HG02642 (cell line): Measurements from ENCODE around the gene CFAP20DC.
"Not testable (repeated sequence)": the region's sequence is repeated elsewhere in the genome, so short reads cannot be mapped to it uniquely, and the experiment has no call there.

Source experiments
- ATAC-seq: cut with Tn5 transposase; IDR thresholded peaks from one replicate; pipeline ENCODE4 v1.9.1; 2021; ENCODE audit warnings: mild to moderate bottlenecking; ENCODE audit not compliant: unreplicated experiment, poor library complexity

CFAP20DC gene

DNA sequence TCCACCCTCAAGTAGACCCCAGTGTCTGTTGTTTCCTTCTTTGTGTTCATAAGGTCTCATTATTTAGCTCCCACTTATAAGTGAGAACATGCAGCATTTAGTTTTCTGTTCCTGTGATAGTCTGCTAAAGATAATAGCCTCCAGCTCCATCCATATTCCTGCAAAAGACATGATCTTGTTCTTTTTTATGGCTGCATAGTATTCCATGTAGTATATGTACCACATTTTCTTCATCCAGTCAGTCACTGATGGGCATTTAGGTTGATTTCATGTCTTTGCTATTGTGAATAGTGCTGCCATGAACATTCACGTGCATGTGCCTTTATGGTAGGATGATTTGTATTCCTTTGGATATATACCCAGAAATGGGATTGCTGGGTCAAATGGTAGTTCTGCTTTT, 82.0 kb downstream of the CFAP20DC start:
- ATAC-seq = not testable (repeated sequence)

- no peak for ATAC-seq
Measured at GRCh38 chr3:58965865-58966264, 84.0 kb downstream of the CFAP20DC start.

DNA sequence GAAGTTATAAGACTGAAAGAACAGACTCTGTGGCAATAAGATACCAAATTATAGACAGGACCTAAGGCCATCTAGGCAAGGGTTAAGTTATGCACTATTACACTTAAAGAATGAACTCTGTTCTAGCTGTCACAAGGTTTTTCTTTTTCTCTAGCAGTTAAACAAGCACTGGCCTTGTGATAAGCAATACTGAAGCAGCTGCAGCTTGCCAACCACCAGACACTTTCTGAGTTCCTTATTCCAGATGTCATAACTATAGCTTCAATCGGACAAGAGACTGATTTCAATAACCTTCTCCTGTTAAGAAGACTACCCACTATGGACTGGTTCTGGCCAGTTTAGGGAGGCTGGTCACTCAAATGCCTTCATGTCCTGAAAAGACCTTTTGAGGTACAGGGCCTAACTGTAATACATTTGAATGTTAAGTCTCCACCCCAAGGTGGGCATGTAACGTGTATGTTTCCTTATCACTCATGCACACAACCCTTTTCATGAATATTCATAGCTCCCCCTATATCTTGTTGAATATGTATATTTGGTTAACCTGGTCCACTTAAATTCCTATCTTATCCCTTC, 85.8 kb downstream of the CFAP20DC start:
- ATAC-seq = no peak

GRCh38 chr3:58962816-58963215, 87.0 kb downstream of the CFAP20DC start:
- ATAC-seq = no peak

DNA sequence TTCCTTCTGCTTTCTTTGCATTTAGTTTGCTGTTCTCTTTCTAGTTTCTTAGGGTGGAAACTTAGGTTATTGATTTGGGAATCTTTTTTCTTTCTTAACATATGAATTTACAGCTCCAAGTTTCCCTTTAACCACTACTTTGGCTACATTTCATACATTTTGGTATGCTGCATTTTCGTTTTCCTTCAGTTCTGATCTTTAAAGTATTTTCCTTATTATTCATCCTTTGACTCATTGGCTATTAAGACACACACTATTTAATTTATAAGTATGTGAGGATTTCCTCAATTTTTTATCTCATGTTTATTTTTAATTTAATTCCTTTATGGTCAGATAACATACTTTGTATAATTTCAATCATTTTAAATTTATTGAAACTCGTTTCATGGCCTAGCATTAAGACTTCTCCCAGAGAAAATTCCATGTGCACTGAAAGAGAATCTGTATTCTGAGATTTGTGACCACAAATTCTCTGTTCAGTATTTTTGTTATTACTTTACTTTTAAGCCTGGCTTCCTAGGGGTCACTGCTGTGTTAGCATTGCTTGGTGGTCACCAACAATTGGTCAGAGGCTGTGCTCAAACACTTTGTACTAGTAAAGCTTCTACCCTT, 87.7 kb downstream of the CFAP20DC start:
- ATAC-seq = no peak

- ATAC-seq = no peak
Measured at GRCh38 chr3:58955308-58955707, 94.5 kb downstream of the CFAP20DC start.

DNA sequence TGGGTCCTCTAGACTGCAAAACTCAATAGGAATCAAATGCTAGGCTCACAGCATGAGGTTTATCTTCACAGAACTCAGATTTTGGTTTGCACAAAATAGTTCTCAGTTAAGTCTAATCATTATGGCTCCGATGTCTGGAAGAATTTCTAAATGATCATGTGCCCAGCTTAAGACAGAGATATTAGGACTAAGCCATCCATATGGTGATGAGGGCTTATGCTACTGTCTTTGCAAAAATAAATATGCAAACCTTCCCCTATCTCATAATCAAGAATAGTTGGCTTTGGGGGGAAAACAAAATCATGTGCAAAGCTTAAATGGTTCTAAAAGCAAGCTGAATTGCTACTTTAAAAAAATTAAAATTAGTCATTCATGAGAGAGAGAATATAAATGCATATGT, 96.5 kb downstream of the CFAP20DC start:
- no peak for ATAC-seq

- ATAC-seq = peak; percentile 74
Measured at GRCh38 chr3:58952128-58952917, 97.5 kb downstream of the CFAP20DC start.

GRCh38 chr3:58948018-58948417, 101.8 kb downstream of the CFAP20DC start:
- no peak for ATAC-seq

- no peak for ATAC-seq
Measured at GRCh38 chr3:58946875-58947274, 103.0 kb downstream of the CFAP20DC start.

DNA sequence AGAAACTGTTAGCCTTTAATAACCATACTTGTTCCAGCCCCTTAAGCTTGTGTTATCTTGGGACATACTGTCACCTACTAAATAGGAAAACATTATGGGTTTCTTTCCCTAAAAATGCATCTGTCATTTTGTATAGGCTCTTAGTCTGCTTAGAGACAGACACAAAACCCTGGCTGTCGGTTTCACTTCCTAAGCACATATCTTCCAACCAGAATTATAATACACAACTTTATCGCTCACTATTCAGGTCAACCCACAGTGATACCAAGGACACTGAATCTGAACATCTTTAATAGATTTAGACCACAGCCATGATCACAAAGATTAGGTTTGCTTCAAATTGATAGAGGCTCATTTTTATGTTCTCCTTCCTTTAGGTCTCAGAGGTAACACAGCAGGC, 111.8 kb downstream of the CFAP20DC start:
- ATAC-seq = no peak

DNA sequence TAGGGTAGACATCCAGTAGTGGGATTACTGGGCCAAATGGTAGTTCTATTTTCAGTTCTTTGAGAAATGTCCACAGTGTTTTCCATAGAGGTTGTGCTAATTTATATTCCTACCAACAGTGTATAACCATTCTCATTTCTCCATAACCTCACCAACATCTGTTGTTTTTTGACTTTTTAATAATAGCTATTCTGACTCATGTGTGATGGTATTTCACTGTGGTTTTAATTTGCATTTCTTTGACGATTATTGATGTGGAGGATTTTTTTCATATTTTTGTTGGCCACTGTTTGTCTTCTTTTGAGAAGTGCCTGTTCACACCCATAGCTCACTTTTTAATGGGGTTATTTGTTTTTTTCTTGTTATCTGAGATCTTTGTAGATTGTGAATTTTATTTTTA, 125.2 kb downstream of the CFAP20DC start:
- no peak for ATAC-seq

DNA sequence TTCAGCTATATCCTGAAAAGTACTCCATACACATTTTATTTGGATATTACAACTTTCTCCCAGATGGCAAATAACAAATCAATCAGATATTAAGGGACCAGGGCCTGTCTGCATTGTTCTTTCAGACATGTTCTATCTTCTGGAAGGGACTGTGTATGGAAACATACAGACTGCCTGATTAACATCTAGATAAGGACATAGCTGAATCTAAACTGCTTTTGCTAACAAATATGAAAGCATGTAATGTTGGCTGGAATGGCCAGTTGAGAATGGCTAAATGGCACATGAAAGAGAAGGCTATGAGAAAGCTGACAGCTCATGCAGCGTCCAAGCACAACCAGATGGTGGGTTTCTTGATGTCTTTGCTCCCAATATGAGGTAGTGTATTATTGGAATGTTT, 149.4 kb downstream of the CFAP20DC start:
- ATAC-seq = no peak

DNA sequence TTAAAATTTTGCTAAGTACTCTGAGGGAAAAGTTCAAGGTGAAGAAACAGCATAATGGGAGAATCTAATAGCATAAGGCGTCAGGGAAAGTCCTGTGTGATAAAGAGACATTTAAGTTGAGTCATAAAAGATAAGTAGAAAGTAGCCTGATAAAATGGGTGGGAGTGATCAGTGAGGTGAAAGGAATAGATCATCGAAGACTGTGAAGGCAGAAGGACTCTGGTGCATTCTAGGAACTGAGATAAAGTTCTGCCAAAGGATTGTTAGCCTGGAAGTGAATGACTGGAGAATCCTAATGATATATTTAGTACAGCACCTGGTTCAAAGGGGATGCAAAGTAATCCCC, 149.9 kb downstream of the CFAP20DC start:
- ATAC-seq = peak; percentile 33

GRCh38 chr3:58899159-58899952, 150.5 kb downstream of the CFAP20DC start:
- peak; percentile 88 for ATAC-seq

DNA sequence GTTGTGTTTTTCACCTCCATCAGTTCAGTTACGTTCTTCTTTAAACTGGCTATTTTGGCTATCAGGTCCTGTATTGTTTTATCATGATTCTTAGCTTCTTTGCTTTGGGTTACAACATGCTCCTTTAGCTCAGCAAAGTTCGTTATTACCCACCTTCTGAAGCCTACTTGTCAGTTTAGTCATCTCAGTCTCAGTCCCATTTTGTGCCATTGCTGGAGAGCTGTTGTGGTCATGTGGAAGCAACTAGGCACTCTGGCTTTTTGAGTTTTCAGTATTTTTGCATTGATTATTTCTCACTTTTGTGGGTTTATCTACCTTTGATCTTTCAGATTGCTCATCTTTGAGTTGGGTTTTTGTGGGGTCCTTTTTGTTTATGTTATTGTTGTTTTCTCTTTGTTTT, 151.3 kb downstream of the CFAP20DC start:
- ATAC-seq = no peak

DNA sequence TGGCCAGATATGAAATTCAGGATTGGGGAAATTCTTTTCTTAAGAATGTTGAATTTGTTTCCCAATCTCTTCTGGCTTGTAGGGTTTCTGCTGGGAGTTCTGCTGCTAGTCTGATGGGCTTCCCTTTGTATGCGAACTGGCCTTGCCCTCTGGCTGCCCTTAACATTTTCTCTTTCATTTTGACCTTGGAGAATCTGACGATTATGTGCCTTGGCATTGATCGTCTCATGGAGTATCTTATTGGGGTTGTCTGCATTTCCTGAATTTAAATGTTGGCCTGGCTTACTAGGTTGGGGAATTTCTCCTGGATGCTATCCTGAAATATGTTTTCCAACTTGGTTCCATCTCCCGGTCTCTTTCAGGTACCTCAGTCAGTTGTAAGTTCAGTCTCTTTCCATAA, 152.2 kb downstream of the CFAP20DC start:
- ATAC-seq = no peak

DNA sequence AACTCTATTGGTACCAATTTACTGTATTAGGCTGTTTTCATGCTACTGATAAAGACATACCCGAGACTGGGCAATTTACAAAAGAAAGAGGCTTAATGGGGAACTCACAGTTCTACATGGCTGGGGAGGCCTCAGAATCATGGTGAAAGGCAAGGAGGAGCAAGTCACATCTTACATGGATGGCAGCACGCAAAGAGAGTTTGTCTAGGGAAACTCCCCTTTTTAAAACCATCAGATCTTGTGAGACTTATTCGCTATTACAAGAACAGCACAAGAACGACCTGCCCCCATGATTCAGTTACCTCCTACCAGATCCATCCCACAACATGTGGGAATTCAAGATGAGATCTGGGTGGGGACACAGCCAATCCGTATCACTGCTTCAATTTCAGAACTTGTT, 154.1 kb downstream of the CFAP20DC start:
- ATAC-seq = not testable (repeated sequence)

DNA sequence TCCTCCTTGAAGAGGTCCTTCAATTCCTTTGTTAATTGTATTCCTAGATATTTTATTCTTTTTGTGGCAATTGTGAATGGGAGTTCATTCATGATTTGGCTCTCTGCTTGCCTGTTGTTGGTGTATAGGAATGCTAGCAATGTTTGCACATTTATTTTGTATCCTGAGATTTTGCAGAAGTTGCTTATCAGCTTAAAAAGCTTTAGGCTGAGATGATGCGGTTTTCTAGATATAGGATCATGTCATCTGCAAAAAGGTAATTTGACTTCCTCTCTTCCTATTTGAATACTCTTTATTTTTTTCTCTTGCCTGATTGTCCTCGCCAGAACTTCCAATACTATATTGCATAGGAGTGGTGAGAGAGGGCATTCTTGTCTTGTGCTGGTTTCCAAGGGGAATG, 157.3 kb downstream of the CFAP20DC start:
- ATAC-seq = not testable (repeated sequence)

GRCh38 chr3:58888087-58888486, 161.7 kb downstream of the CFAP20DC start:
- no peak for ATAC-seq

DNA sequence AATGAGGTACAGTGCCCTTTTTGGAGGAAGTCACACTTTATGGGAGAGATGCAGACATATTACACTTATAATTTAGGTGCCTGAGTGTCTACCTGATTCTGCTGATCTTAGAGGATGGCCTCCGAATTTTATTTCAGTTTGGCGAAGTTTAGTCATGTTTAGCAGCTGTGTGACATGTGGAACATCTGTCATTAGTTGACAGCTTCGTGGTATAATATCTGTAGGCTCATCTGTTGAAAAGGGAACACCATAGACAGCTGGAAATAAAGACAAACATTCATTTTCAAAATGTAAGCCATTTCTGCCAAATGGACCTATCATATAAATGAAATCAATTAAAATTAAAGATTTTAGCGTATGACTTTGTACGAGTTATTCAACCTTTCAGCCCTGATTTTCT, 165.4 kb downstream of the CFAP20DC start:
- no peak for ATAC-seq
